ENCODE results near the gene C1orf159.
"Not testable (repeated sequence)": the region's sequence is repeated elsewhere in the genome, so short reads cannot be mapped to it uniquely, and the experiment has no call there.

C1orf159 gene

DNA sequence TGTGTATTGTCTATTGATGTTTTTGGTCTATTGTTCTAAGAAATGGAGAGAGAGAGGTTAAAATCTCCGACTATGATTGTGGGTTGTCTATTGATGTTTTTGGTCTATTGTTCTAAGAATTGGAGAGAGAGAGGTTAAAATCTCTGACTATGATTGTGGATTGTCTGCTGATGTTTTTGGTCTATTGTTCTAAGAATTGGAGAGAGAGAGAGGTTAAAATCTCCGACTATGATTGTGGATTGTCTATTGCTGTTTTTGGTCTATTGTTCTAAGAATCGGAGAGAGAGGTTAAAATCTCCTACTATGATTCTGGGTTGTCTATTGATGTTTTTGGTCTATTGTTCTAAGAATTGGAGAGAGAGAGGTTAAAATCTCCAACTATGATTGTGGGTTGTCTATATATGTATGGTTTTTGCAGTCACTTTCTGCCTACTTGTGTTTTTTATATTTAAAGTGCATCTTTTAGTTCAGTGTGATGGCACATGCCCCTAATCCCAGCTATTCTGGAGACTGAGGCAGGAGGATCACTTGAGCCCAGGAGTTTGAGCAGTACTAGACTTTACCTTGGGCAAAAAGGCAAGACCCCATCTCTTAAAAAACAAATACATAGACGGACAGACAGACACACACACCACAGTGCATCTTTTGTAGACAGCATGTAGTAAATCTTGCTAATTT lies 16.2 kb downstream of the C1orf159 start:
- H3K9me3 ChIP-seq (ENCODE audit: control insufficient read depth, low read length) = peaks cover 8% of the 10 kb centered on the region
- WGBS, 2 experiments (ENCODE audit: insufficient coverage in 2 of 2) = 88 to 97% methylated on average over 2 to 3 of the region's 4 CpGs
- H3K36me3 ChIP-seq (ENCODE audit: control insufficient read depth, insufficient read depth, low read length) = no peaks in the 10 kb centered on the region
- no peak overlapping the region for H3K27ac ChIP-seq (ENCODE audit: low read depth, low read length, severe bottlenecking)
- no peaks in the 10 kb centered on the region for H3K4me1 ChIP-seq (ENCODE audit: control insufficient read depth, insufficient read depth, low read length, poor library complexity, severe bottlenecking)
- H3K4me3 ChIP-seq (ENCODE audit: extremely low read depth, insufficient read depth, low read length, poor library complexity, severe bottlenecking) = no peak overlapping the region

DNA sequence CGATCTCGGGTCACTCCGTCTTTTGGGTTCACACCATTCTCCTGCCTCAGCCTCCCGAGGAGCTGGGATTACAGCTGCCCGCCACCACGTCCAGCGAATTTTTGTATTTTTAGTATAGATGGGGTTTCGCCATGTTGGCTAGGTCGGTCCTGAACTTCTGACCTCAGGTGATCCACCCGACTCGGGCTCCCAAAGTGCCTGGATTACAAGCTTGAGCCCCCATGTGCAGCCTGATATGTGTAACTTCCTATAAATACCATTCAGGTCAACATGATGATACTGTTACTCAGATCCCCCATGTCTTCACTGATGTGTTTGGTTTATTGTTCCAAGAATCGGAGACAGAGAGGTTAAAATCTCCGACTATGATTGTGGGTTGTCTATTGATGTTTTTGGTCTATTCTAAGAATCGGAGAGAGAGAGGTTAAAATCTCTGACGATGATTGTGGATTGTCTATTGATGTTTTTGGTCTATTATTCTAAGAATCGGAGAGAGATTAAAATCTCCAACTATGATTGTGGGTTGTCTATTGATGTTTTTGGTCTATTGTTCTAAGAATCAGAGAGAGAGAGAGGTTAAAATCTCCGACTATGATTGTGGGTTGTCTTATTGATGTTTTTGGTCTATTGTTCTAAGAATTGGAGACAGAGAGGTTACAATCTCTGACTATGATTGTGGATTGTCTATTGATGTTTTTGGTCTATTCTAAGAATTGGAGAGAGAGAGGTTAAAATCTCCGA lies 17.0 kb downstream of the C1orf159 start:
- Histone ChIP-seq H3K27ac (ENCODE audit: low read depth, low read length, severe bottlenecking) (no peak overlapping the region), H3K9me3 (ENCODE audit: control insufficient read depth, low read length) (peaks cover 9% of the 10 kb centered on the region)
- WGBS, 2 experiments (ENCODE audit: insufficient coverage in 2 of 2) = 85 to 96% methylated on average over 8 to 13 of the region's 18 CpGs

DNA sequence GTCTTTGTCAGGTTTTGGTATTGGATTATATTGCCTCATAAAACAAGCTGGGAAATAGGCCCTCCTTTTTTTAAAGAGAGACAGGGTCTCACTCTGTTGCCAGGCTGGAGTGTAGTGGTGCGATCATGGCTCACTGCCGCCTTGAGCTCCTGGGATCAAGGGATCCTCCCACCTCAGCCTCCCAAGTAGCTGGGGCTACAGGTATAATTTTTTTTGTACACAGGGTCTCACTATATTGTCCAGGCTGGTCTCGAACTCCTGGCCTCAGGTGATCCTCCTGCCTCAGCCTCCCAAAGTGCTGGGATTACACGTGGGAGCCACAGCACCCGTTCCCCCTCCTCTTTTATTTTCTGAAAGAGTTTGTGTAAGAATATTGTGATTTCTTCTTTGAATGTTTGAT lies 19.8 kb downstream of the C1orf159 start:
- 87 to 100% methylated on average over 2 to 4 of the region's 5 CpGs for WGBS, 2 experiments (ENCODE audit: insufficient coverage in 2 of 2)
- not testable (repeated sequence) for H3K36me3 ChIP-seq (ENCODE audit: control insufficient read depth, insufficient read depth, low read length); H3K4me3 ChIP-seq (ENCODE audit: extremely low read depth, insufficient read depth, low read length, poor library complexity, severe bottlenecking); H3K9me3 ChIP-seq (ENCODE audit: control insufficient read depth, low read length); H3K27ac ChIP-seq (ENCODE audit: low read depth, low read length, severe bottlenecking); H3K4me1 ChIP-seq (ENCODE audit: control insufficient read depth, insufficient read depth, low read length, poor library complexity, severe bottlenecking)

More for the DNA sequence above, 17.0 kb downstream of the C1orf159 start:
- Histone ChIP-seq H3K4me3 (ENCODE audit: extremely low read depth, insufficient read depth, low read length, poor library complexity, severe bottlenecking) (no peak overlapping the region), H3K36me3 (ENCODE audit: control insufficient read depth, insufficient read depth, low read length) (no peaks in the 10 kb centered on the region), H3K4me1 (ENCODE audit: control insufficient read depth, insufficient read depth, low read length, poor library complexity, severe bottlenecking) (no peaks in the 10 kb centered on the region)

DNA sequence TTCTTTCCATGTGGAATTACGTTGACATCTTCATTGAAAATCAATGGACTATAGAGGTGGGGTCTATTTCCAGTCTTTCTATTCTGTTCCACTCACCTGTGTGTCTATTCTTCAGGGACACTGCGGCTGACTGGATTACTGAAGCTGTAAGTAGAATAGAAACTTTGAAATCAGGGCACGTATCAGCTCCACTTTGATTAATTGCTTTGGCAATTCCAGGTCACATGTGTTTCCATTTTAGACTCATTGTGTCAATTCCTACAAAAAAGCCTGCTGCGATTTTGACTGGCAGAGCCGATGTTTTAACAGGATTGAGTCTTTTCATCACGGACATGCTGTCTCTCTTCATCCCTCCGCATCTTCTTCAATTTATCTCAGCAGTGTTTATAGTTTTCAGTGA lies 20.9 kb downstream of the C1orf159 start:
- H3K9me3 ChIP-seq (ENCODE audit: control insufficient read depth, low read length) = peaks cover 9% of the 10 kb centered on the region
- WGBS, 2 experiments (ENCODE audit: insufficient coverage in 2 of 2) = 94 to 98% methylated on average over 4 to 5 of the region's 7 CpGs
- H3K27ac ChIP-seq (ENCODE audit: low read depth, low read length, severe bottlenecking) = no peak overlapping the region
- no peak overlapping the region for H3K4me3 ChIP-seq (ENCODE audit: extremely low read depth, insufficient read depth, low read length, poor library complexity, severe bottlenecking)
- no peaks in the 10 kb centered on the region for H3K4me1 ChIP-seq (ENCODE audit: control insufficient read depth, insufficient read depth, low read length, poor library complexity, severe bottlenecking)
- peaks cover 7% of the 10 kb centered on the region for H3K36me3 ChIP-seq (ENCODE audit: control insufficient read depth, insufficient read depth, low read length)

DNA sequence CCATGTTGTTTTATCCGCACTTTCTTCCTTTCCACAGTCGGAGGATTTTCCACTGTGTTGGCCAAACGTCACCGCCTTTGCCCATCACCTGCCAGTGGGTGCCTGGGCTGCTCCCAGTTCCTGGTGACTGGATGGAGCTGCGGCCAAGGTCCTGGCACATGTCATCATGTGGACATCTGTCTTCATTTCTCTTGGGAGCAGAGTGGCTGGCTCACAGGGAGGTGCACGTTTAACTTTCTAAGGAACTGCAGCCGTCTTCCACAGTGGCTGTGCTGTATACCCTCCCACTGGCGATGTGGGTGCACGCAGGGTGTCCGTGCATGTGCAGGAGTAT lies 22.3 kb downstream of the C1orf159 start:
- Histone ChIP-seq H3K4me3 (ENCODE audit: extremely low read depth, insufficient read depth, low read length, poor library complexity, severe bottlenecking) (no peak overlapping the region), H3K9me3 (ENCODE audit: control insufficient read depth, low read length) (peaks cover 5% of the 10 kb centered on the region), H3K36me3 (ENCODE audit: control insufficient read depth, insufficient read depth, low read length) (peaks cover 10% of the 10 kb centered on the region), H3K27ac (ENCODE audit: low read depth, low read length, severe bottlenecking) (no peak overlapping the region), H3K4me1 (ENCODE audit: control insufficient read depth, insufficient read depth, low read length, poor library complexity, severe bottlenecking) (no peaks in the 10 kb centered on the region)
- WGBS, 2 experiments (ENCODE audit: insufficient coverage in 2 of 2) = 95 to 100% methylated on average over 10 of the region's 10 CpGs

DNA sequence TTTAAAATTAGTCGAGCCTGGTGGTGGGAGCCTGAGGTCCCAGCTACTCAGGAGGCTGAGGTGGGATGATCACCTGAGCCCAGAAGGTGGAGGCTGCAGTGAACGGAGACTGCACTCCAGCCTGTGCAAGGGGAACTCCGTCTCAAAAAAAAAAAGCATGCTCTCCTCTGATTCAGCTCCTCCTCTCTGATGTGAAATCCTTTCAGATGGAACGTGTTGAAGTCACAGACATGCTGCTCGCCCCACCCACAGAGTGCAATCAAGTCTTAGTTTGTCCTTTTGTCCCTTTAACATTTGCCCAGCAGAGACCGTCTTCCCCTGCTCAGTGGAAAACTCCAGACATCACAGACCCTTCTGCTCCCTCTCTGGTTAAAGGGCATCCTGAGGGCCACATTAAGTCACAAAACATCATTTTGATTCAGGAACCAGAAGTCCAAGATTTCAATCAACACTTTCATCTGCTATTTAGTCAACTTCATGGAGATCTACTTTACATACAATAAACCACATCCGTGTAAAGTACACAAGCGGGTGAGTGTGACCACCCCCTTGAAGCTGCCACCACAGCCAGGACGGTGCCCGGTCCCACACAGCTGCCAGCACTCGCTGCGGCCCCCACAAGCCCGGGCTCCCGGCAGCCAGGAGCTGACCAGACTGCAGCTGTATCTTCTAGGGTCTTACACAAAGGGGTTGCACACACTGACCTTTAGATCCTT lies 22.8 kb downstream of the C1orf159 start:
- Histone ChIP-seq H3K9me3 (ENCODE audit: control insufficient read depth, low read length) (peaks cover 5% of the 10 kb centered on the region), H3K36me3 (ENCODE audit: control insufficient read depth, insufficient read depth, low read length) (peaks cover 10% of the 10 kb centered on the region), H3K4me3 (ENCODE audit: extremely low read depth, insufficient read depth, low read length, poor library complexity, severe bottlenecking) (no peak overlapping the region), H3K27ac (ENCODE audit: low read depth, low read length, severe bottlenecking) (no peak overlapping the region), H3K4me1 (ENCODE audit: control insufficient read depth, insufficient read depth, low read length, poor library complexity, severe bottlenecking) (no peaks in the 10 kb centered on the region)
- WGBS, 2 experiments (ENCODE audit: insufficient coverage in 2 of 2) = 93% methylated on average over 14 of the region's 14 CpGs

DNA sequence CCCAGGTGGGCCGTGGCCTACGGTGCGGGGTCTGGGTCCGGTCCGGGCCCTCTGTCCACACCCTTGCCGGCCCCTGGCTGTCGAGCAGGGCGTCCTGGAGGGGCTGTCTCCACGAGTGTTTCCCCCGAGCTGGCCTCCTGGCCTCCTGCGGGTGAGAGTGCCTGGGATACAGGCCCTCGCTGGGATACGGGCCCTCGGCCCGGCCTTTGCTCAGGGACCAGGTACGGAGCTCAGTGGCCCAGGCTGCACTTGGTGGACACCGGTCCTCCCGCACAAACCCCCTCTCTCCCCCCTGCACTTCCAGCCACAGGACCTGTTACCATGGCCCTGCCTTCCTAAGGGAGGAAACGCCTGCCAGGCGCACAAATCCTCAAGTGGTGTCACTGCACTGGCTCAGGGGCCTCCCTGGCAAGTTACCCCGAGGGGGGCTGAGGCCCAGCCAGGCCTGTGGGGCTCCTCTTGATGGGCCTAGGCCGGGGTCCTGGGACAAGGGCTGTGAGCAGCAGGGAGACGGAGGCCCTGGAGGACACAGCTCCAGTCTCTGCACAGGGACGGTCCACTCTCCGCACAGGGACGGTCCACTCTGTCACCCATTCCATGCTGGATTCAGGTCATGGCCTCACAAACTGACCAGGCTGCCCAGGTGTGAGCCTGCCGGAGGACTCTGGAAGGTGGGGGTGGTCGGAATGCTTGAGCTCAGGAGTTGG lies 23.6 kb downstream of the C1orf159 start:
- Histone ChIP-seq H3K4me3 (ENCODE audit: extremely low read depth, insufficient read depth, low read length, poor library complexity, severe bottlenecking) (no peak overlapping the region), H3K27ac (ENCODE audit: low read depth, low read length, severe bottlenecking) (no peak overlapping the region), H3K4me1 (ENCODE audit: control insufficient read depth, insufficient read depth, low read length, poor library complexity, severe bottlenecking) (no peaks in the 10 kb centered on the region), H3K36me3 (ENCODE audit: control insufficient read depth, insufficient read depth, low read length) (peaks cover 10% of the 10 kb centered on the region), H3K9me3 (ENCODE audit: control insufficient read depth, low read length) (peaks cover 5% of the 10 kb centered on the region)
- WGBS, 2 experiments (ENCODE audit: insufficient coverage in 2 of 2) = 97% methylated on average over 20 to 28 of the region's 28 CpGs

DNA sequence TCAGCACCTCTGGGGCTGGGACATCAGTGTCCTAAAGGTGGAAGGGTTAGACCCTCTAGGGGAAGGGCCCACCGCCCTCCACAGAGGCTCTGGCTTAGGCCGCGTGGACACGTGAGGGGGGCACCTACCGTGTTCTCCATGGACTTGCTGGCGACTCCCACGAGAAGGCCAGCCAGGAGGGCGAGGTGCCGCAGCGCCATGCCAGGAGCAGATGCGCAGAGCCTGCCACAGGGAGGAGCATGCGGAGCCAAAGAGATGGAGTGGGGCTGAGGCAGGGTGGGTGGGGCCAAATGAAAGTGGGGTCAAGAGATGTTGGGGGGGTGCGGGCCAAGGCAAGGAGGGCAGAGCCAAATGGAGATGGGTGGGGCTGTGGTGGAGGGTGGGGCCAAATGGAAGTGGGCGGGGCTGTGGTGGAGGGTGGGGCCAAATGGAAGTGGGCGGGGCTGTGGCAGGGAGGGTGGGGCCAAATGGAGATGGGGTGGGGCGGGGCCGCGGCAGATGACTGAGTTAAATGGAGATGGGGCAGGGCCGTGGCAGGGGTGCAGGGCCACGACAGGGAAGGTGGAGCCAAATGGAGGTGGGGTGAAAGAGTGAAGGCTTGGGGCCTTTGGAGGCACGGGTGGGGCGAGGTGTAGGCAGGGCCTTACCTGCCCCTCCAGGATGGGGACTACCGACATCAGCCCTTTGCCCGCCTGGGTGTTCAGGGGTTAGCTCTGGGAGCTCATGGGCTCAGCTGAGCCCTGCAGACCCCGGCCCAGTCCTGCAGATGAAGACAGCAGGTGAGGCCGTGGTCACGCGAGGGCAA lies 24.3 kb downstream of the C1orf159 start:
- peaks cover 5% of the 10 kb centered on the region for H3K9me3 ChIP-seq (ENCODE audit: control insufficient read depth, low read length)
- H3K36me3 ChIP-seq (ENCODE audit: control insufficient read depth, insufficient read depth, low read length) = peaks cover 10% of the 10 kb centered on the region
- WGBS, 2 experiments (ENCODE audit: insufficient coverage in 2 of 2) = 95% methylated on average over 25 to 26 of the region's 28 CpGs
- H3K4me1 ChIP-seq (ENCODE audit: control insufficient read depth, insufficient read depth, low read length, poor library complexity, severe bottlenecking) = no peaks in the 10 kb centered on the region
- no peak overlapping the region for H3K4me3 ChIP-seq (ENCODE audit: extremely low read depth, insufficient read depth, low read length, poor library complexity, severe bottlenecking)
- no peak overlapping the region for H3K27ac ChIP-seq (ENCODE audit: low read depth, low read length, severe bottlenecking)

DNA sequence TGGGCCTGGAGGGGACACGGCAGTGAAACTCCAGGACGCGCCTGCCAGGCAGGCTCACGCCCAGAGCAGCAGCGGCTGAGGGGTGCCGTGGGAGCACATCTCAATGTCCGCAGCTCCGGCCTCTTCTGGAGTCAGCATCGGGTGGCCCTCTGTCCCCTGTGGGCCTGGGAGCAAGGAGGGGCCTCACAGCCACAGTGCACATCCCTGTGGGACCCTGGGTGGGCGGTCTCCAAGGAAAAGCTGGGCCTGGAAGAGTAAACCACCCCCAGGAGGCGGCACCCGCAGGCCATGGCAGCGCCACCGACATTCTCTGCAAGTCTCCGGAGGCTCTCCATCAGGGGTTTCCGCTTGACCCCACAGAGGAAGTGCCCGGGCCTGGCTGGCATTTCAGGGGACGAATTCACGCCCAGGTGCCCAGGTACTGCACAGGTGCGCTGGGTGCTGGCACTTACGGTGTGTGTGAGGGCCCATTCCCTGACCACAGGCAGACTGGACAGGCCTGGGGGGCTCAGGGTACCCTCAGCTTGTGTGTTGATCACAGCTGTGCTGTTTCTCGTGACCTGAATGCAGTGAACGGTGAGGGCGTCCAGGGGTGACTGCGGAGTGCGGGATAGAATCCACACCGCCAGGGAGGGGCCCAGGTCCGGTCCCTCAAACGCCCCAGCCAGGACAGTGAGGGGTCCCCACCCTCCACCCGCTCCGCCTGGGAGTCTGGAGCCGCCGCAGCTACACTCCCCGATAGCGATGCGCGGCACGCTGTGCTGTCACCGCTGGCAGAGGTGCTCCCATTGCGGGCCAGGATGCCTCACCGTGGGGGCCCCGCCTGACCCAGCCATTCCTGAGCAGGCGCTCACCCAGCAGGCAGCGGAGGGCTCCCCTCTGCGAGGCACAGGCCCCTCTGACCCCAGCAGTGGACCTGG lies 25.2 kb downstream of the C1orf159 start:
- H3K36me3 ChIP-seq (ENCODE audit: control insufficient read depth, insufficient read depth, low read length) = peaks cover 10% of the 10 kb centered on the region
- no peak overlapping the region for H3K27ac ChIP-seq (ENCODE audit: low read depth, low read length, severe bottlenecking)
- H3K9me3 ChIP-seq (ENCODE audit: control insufficient read depth, low read length) = peaks cover 5% of the 10 kb centered on the region
- H3K4me1 ChIP-seq (ENCODE audit: control insufficient read depth, insufficient read depth, low read length, poor library complexity, severe bottlenecking) = no peaks in the 10 kb centered on the region
- WGBS, 2 experiments (ENCODE audit: insufficient coverage in 2 of 2) = 95 to 97% methylated on average over 42 to 45 of the region's 45 CpGs
- H3K4me3 ChIP-seq (ENCODE audit: extremely low read depth, insufficient read depth, low read length, poor library complexity, severe bottlenecking) = no peak overlapping the region

All from mesodermal cell (in vitro differentiated cells).